GM23338 (cell line): ENCODE results near the gene CELF4. TPM values are rescaled to one million over a fixed set of nuclear protein-coding genes. Genes with fewer than 3 reads are reported as not detected.
A peak's percentile ranks its signal among the peaks of the same experiment; 100 is the strongest.

Source experiments
- ATAC-seq: fragments of 200-7000 bp; cut with Tn5 transposase; 3 replicates; pipeline ENCODE4 v1.9.1; 2020
- DNase-seq: peaks from one replicate; pipeline ENCODE4 v3.0.0-alpha.2; 2015; ENCODE audit warnings: low spot score
- H2AFZ ChIP-seq: fragments of 200-600 bp; sonication (generic); 2 replicates; pipeline ENCODE4 v1.8.0; 2016; ENCODE audit warnings: antibody characterized with exemption, mild to moderate bottlenecking, moderate library complexity
- H3F3A ChIP-seq: fragments of 200-600 bp; sonication (generic); replicated peaks from 2 replicates; pipeline ENCODE4 v1.8.0; 2017; ENCODE audit warnings: antibody characterized with exemption, mixed run types, low read depth
- H3K27ac ChIP-seq: fragments of 200-600 bp; sonication (generic); 2 replicates; pipeline ENCODE4 v1.6.1; 2016; ENCODE audit warnings: low read depth
- H3K27me3 ChIP-seq: fragments of 200-600 bp; sonication (generic); 2 replicates; pipeline ENCODE4 v1.8.0; 2016; ENCODE audit warnings: mild to moderate bottlenecking, mixed run types, moderate library complexity; ENCODE audit not compliant: insufficient read depth
- H3K36me3 ChIP-seq: fragments of 200-600 bp; sonication (generic); 2 replicates; pipeline ENCODE4 v1.8.0; 2016; ENCODE audit warnings: mild to moderate bottlenecking; ENCODE audit not compliant: insufficient read depth
- H3K4me1 ChIP-seq: fragments of 200-600 bp; sonication (generic); 2 replicates; pipeline ENCODE4 v1.8.0; 2016; ENCODE audit warnings: mild to moderate bottlenecking, moderate library complexity; ENCODE audit not compliant: insufficient read depth
- H3K4me2 ChIP-seq: fragments of 200-600 bp; sonication (generic); 2 replicates; pipeline ENCODE4 v1.7.1; 2017; ENCODE audit warnings: mixed run types
- H3K4me3 ChIP-seq: fragments of 200-600 bp; sonication (generic); 2 replicates; pipeline ENCODE4 v1.6.1; 2016; ENCODE audit warnings: mixed run types
- H3K79me2 ChIP-seq: fragments of 200-600 bp; sonication (generic); replicated peaks from 2 replicates; pipeline ENCODE4 v1.8.0; 2017; ENCODE audit warnings: mild to moderate bottlenecking; ENCODE audit not compliant: insufficient read depth
- H3K9me2 ChIP-seq: fragments of 200-600 bp; sonication (generic); 2 replicates; pipeline ENCODE4 v1.8.0; 2017; ENCODE audit not compliant: insufficient read depth
- H4K20me1 ChIP-seq: fragments of 200-600 bp; sonication (generic); replicated peaks from 2 replicates; pipeline ENCODE4 v1.8.0; 2017; ENCODE audit warnings: mild to moderate bottlenecking; ENCODE audit not compliant: insufficient read depth
- H3K27ac Mint-ChIP-seq: 2 replicates; pipeline ENCODE4 v1.8.0; 2020; ENCODE audit warnings: inconsistent platforms, mild to moderate bottlenecking, moderate library complexity, mixed read lengths
- H3K27me3 Mint-ChIP-seq: 3 replicates; pipeline ENCODE4 v1.8.0; 2022; ENCODE audit warnings: low read depth, mild to moderate bottlenecking, moderate library complexity, mixed read lengths, inconsistent platforms; ENCODE audit not compliant: insufficient read depth, poor library complexity
- H3K36me3 Mint-ChIP-seq: 3 replicates; pipeline ENCODE4 v1.8.0; 2021; ENCODE audit warnings: low read depth, mild to moderate bottlenecking, inconsistent platforms, moderate library complexity, mixed read lengths
- H3K4me1 Mint-ChIP-seq: 3 replicates; pipeline ENCODE4 v1.8.0; 2020; ENCODE audit warnings: mild to moderate bottlenecking, inconsistent platforms, mixed read lengths
- H3K4me3 Mint-ChIP-seq: 3 replicates; pipeline ENCODE4 v1.8.0; 2021; ENCODE audit warnings: moderate library complexity, mild to moderate bottlenecking, inconsistent platforms, mixed read lengths
- H3K9me3 Mint-ChIP-seq: 3 replicates; pipeline ENCODE4 v1.8.0; 2020; ENCODE audit warnings: moderate library complexity, mild to moderate bottlenecking, inconsistent platforms, mixed read lengths
- CREB1 ChIP-seq: fragments of 250-450 bp; sonication (Bioruptor Pico); IDR thresholded peaks from 2 replicates; pipeline ENCODE4 v1.5.0; 2020; ENCODE audit warnings: low read depth, mild to moderate bottlenecking, moderate library complexity
- EZH2 ChIP-seq: fragments of 200-600 bp; sonication (generic); IDR thresholded peaks from one replicate; pipeline ENCODE4 v1.8.0; 2017; ENCODE audit warnings: antibody characterized with exemption, mild to moderate bottlenecking, low read depth; ENCODE audit not compliant: unreplicated experiment
- EZH2phosphoT487 ChIP-seq: fragments of 200-600 bp; sonication (generic); IDR thresholded peaks from one replicate; pipeline ENCODE4 v1.8.1; 2018; ENCODE audit warnings: antibody characterized with exemption; ENCODE audit not compliant: unreplicated experiment
- JUNB ChIP-seq: IDR thresholded peaks from one replicate; pipeline ENCODE4 v1.6.1; 2016; ENCODE audit warnings: antibody characterized with exemption; ENCODE audit not compliant: unreplicated experiment
- NANOG ChIP-seq: IDR thresholded peaks from 2 replicates; pipeline ENCODE4 v1.6.1; 2016; ENCODE audit warnings: antibody characterized with exemption, borderline replicate concordance
- POLR2AphosphoS5 ChIP-seq: IDR thresholded peaks from 2 replicates; pipeline ENCODE4 v1.6.1; 2016; ENCODE audit warnings: antibody characterized with exemption, low read depth
- STAT1 ChIP-seq: IDR thresholded peaks from one replicate; pipeline ENCODE4 v1.6.1; 2016; ENCODE audit warnings: antibody characterized with exemption; ENCODE audit not compliant: unreplicated experiment
- ZNF114 ChIP-seq: fragments of 250-450 bp; sonication (Bioruptor Pico); IDR thresholded peaks from 2 replicates; pipeline ENCODE4 v1.5.0; 2020; ENCODE audit warnings: mild to moderate bottlenecking, moderate library complexity
- ZNF331 ChIP-seq: fragments of 250-450 bp; sonication (Bioruptor Pico); IDR thresholded peaks from 2 replicates; pipeline ENCODE4 v1.5.0; 2020; ENCODE audit warnings: low read depth, mild to moderate bottlenecking, moderate library complexity
- polyA plus RNA-seq: library from polyadenylated mRNA; unstranded; fragments of >200 nt; fragmentation: Nextera tagmentation; extraction: Ambion mirVana; gene quantifications from 2 replicates; pipeline ENCODE4 v1.2.1, GENCODE V29; 2016
- total RNA-seq: library from RNA; depleted of rRNA; stranded (reverse); fragments of >200 nt; shearing (Covaris generic); gene quantifications from 2 replicates; pipeline ENCODE4 v1.2.3, GENCODE V29; 2014
- TF ChIP-seq, protein P1 (sequence below): IDR thresholded peaks from one replicate; pipeline ENCODE4 v1.6.1; 2018; ENCODE audit warnings: antibody characterized with exemption; ENCODE audit not compliant: unreplicated experiment
- TF ChIP-seq, protein P2 (sequence below): IDR thresholded peaks from 2 replicates; pipeline ENCODE4 v1.6.1; 2016; ENCODE audit warnings: antibody characterized with exemption
- TF ChIP-seq, protein P3 (sequence below): fragments of 250-450 bp; sonication (Bioruptor Pico); IDR thresholded peaks from 2 replicates; pipeline ENCODE4 v1.5.0; 2020; ENCODE audit warnings: mild to moderate bottlenecking, moderate library complexity
- TF ChIP-seq, protein P4 (sequence below), 2 experiments: fragments of 200-600 bp in 1 of 2; sonication (generic) in 1 of 2; conservative IDR thresholded peaks; 2 replicates each; pipeline versions ENCODE4 v1.5.1 to v1.6.1; 2016 to 2017; ENCODE audit warnings: antibody characterized with exemption in 2 of 2, low read depth in 2 of 2, mild to moderate bottlenecking in 2 of 2, moderate library complexity in 1 of 2

CELF4 gene
- total and polyA plus RNA-seq, 2 experiments from 2014 or later, result 2.6 to 6.7 TPM

DNA sequence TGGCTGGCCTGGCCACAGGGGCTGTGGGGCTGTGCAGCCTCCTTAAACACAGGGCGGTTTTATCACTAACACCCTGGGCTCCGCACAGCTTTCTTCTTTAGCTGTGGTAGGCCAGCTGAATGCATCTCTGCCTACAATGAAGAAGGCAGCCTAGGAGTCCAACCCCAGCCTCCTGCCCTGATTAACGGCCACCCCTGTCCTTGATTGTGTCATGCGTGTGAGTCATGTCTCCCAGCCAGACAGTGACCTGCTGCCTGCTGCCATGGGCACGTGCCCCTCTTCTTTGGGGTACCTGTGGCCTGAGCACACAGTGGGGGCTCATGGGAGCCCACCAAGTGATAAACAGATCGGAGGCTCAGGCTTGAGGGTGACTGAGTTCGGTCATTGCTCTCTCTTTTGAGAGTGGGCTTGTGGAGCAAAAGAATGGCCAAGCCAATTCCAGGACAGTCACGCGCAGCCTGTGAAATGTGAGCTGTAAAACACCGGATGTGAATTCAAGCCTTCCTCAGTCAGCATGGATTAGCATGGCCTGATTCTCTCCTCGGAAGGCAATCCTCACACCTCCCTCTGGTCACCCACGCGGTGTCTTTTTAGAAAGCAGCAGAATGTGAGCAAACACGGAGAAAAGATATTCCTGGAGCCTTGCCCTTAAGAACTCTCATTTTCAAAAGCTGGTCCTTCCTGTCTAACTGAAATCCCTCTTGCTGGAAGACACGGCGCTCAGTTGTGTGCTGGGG lies 144.1 kb downstream of the CELF4 start:
- no peak overlapping the region for H3K27ac Mint-ChIP-seq
- ATAC-seq (no peak), DNase-seq (no peak)
- H3K9me2 ChIP-seq, result peaks cover 7% of the 10 kb centered on the region; the same call in 1 of the 2 replicates
- H3K27ac ChIP-seq, result no peak overlapping the region
- peaks cover 18% of the 10 kb centered on the region for H3K27me3 Mint-ChIP-seq
- TF ChIP-seq, protein P1, sequence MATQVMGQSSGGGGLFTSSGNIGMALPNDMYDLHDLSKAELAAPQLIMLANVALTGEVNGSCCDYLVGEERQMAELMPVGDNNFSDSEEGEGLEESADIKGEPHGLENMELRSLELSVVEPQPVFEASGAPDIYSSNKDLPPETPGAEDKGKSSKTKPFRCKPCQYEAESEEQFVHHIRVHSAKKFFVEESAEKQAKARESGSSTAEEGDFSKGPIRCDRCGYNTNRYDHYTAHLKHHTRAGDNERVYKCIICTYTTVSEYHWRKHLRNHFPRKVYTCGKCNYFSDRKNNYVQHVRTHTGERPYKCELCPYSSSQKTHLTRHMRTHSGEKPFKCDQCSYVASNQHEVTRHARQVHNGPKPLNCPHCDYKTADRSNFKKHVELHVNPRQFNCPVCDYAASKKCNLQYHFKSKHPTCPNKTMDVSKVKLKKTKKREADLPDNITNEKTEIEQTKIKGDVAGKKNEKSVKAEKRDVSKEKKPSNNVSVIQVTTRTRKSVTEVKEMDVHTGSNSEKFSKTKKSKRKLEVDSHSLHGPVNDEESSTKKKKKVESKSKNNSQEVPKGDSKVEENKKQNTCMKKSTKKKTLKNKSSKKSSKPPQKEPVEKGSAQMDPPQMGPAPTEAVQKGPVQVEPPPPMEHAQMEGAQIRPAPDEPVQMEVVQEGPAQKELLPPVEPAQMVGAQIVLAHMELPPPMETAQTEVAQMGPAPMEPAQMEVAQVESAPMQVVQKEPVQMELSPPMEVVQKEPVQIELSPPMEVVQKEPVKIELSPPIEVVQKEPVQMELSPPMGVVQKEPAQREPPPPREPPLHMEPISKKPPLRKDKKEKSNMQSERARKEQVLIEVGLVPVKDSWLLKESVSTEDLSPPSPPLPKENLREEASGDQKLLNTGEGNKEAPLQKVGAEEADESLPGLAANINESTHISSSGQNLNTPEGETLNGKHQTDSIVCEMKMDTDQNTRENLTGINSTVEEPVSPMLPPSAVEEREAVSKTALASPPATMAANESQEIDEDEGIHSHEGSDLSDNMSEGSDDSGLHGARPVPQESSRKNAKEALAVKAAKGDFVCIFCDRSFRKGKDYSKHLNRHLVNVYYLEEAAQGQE, result no peak
- TF ChIP-seq ZNF114 (CRISPR knock-in tag) (no peak), CREB1 (CRISPR knock-in tag) (no peak), NANOG (no peak), POLR2AphosphoS5 (no peak), ZNF331 (CRISPR knock-in tag) (no peak), JUNB (no peak), STAT1 (no peak), EZH2 (no peak), EZH2phosphoT487 (no peak)
- TF ChIP-seq, protein P2, sequence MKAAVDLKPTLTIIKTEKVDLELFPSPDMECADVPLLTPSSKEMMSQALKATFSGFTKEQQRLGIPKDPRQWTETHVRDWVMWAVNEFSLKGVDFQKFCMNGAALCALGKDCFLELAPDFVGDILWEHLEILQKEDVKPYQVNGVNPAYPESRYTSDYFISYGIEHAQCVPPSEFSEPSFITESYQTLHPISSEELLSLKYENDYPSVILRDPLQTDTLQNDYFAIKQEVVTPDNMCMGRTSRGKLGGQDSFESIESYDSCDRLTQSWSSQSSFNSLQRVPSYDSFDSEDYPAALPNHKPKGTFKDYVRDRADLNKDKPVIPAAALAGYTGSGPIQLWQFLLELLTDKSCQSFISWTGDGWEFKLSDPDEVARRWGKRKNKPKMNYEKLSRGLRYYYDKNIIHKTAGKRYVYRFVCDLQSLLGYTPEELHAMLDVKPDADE, result no peak
- TF ChIP-seq, protein P3, sequence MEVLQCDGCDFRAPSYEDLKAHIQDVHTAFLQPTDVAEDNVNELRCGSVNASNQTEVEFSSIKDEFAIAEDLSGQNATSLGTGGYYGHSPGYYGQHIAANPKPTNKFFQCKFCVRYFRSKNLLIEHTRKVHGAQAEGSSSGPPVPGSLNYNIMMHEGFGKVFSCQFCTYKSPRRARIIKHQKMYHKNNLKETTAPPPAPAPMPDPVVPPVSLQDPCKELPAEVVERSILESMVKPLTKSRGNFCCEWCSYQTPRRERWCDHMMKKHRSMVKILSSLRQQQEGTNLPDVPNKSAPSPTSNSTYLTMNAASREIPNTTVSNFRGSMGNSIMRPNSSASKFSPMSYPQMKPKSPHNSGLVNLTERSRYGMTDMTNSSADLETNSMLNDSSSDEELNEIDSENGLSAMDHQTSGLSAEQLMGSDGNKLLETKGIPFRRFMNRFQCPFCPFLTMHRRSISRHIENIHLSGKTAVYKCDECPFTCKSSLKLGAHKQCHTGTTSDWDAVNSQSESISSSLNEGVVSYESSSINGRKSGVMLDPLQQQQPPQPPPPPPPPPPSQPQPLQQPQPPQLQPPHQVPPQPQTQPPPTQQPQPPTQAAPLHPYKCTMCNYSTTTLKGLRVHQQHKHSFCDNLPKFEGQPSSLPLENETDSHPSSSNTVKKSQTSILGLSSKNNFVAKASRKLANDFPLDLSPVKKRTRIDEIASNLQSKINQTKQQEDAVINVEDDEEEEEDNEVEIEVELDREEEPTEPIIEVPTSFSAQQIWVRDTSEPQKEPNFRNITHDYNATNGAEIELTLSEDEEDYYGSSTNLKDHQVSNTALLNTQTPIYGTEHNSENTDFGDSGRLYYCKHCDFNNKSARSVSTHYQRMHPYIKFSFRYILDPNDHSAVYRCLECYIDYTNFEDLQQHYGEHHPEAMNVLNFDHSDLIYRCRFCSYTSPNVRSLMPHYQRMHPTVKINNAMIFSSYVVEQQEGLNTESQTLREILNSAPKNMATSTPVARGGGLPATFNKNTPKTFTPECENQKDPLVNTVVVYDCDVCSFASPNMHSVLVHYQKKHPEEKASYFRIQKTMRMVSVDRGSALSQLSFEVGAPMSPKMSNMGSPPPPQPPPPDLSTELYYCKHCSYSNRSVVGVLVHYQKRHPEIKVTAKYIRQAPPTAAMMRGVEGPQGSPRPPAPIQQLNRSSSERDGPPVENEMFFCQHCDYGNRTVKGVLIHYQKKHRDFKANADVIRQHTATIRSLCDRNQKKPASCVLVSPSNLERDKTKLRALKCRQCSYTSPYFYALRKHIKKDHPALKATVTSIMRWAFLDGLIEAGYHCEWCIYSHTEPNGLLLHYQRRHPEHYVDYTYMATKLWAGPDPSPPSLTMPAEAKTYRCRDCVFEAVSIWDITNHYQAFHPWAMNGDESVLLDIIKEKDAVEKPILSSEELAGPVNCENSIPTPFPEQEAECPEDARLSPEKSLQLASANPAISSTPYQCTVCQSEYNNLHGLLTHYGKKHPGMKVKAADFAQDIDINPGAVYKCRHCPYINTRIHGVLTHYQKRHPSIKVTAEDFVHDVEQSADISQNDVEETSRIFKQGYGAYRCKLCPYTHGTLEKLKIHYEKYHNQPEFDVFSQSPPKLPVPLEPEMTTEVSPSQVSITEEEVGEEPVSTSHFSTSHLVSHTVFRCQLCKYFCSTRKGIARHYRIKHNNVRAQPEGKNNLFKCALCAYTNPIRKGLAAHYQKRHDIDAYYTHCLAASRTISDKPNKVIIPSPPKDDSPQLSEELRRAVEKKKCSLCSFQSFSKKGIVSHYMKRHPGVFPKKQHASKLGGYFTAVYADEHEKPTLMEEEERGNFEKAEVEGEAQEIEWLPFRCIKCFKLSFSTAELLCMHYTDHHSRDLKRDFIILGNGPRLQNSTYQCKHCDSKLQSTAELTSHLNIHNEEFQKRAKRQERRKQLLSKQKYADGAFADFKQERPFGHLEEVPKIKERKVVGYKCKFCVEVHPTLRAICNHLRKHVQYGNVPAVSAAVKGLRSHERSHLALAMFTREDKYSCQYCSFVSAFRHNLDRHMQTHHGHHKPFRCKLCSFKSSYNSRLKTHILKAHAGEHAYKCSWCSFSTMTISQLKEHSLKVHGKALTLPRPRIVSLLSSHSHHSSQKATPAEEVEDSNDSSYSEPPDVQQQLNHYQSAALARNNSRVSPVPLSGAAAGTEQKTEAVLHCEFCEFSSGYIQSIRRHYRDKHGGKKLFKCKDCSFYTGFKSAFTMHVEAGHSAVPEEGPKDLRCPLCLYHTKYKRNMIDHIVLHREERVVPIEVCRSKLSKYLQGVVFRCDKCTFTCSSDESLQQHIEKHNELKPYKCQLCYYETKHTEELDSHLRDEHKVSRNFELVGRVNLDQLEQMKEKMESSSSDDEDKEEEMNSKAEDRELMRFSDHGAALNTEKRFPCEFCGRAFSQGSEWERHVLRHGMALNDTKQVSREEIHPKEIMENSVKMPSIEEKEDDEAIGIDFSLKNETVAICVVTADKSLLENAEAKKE (CRISPR knock-in tag), result no peak
- TF ChIP-seq, protein P4, sequence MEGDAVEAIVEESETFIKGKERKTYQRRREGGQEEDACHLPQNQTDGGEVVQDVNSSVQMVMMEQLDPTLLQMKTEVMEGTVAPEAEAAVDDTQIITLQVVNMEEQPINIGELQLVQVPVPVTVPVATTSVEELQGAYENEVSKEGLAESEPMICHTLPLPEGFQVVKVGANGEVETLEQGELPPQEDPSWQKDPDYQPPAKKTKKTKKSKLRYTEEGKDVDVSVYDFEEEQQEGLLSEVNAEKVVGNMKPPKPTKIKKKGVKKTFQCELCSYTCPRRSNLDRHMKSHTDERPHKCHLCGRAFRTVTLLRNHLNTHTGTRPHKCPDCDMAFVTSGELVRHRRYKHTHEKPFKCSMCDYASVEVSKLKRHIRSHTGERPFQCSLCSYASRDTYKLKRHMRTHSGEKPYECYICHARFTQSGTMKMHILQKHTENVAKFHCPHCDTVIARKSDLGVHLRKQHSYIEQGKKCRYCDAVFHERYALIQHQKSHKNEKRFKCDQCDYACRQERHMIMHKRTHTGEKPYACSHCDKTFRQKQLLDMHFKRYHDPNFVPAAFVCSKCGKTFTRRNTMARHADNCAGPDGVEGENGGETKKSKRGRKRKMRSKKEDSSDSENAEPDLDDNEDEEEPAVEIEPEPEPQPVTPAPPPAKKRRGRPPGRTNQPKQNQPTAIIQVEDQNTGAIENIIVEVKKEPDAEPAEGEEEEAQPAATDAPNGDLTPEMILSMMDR (conservative IDR thresholded peaks at IDR 0.05; ENCODE audit: low read depth in 2 of 2), result no peak
- H4K20me1 ChIP-seq, result no peaks in the 10 kb centered on the region
- no peaks in the 10 kb centered on the region; the same call in 1 of the 2 replicates for H3K4me1 ChIP-seq
- peaks cover 21% of the 10 kb centered on the region for H3K4me1 Mint-ChIP-seq
- no peak overlapping the region for H3K4me3 ChIP-seq
- 0 out of 2 replicates have a peak overlapping the region, but pooled peaks have one; percentile 52 for H2AFZ ChIP-seq
- H3K79me2 ChIP-seq, result no peaks in the 10 kb centered on the region
- H3K9me3 Mint-ChIP-seq, result no peaks in the 10 kb centered on the region
- H3K36me3 ChIP-seq, result no peaks in the 10 kb centered on the region
- H3K36me3 Mint-ChIP-seq, result no peaks in the 10 kb centered on the region
- H3F3A ChIP-seq, result no peaks in the 10 kb centered on the region
- H3K4me2 ChIP-seq, result no peak overlapping the region
- no peak overlapping the region for H3K4me3 Mint-ChIP-seq
- no peaks in the 10 kb centered on the region for H3K27me3 ChIP-seq
